Measurements from ENCODE around the gene SAPCD2.
"Not testable (repeated sequence)": the region's sequence is repeated elsewhere in the genome, so short reads cannot be mapped to it uniquely, and the experiment has no call there.

SAPCD2 gene

DNA sequence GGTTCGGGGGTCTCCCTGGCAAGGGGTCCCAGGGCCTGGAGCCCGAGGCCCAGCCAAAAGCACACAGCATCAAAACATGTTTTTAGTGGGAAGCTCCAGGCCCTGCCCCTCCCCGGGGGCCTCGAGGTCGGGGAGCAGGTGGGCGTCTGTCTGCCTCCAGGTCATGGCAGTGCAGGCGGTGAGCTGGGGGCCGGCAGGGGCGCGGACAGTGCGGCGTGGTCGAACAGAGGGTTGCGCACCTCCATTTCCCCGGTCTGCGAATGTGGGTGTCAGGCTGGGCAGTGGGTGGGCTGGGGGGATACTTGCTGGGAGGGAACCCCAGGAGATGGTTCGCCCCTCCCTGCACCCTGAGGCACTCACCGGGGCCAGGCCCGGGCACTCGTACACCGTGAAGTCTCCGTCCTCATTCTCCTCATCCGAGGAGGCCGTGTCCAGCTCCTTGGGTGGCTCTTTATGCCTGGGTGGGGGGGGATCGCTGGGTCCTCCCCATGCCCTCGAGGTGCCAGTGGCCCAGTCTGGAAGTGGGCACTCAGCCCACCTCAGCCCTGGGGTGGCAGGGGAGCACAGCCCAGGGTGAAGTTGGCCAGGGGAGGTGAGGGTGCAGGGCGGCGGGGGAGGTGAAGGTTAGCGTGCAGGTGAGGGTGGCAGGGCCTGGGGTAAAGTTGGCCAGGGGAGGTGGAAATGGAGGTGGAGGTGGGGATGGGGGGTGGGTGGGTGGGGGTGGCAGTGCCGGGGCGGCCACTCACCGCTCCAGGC is 30.6 kb downstream of the SAPCD2 start:
- Mint-ChIP-seq H3K4me1 (peaks cover 28% of the 10 kb centered on the region), H3K4me3 (no peak overlapping the region), H3K9me3 (no peaks in the 10 kb centered on the region), H3K27me3 (peaks cover 18% of the 10 kb centered on the region), H3K27ac (no peak overlapping the region)
- DNase-seq (no peak), ATAC-seq (no peak)

- Mint-ChIP-seq H3K9me3 (no peaks in the 10 kb centered on the region), H3K4me3 (no peak overlapping the region), H3K4me1 (peaks cover 28% of the 10 kb centered on the region), H3K27me3 (peaks cover 9% of the 10 kb centered on the region), H3K27ac (no peak overlapping the region)
- no peak for DNase-seq
- no peak for ATAC-seq
Observed at GRCh38 chr9:137038916-137039315, 31.4 kb downstream of the SAPCD2 start.

DNA sequence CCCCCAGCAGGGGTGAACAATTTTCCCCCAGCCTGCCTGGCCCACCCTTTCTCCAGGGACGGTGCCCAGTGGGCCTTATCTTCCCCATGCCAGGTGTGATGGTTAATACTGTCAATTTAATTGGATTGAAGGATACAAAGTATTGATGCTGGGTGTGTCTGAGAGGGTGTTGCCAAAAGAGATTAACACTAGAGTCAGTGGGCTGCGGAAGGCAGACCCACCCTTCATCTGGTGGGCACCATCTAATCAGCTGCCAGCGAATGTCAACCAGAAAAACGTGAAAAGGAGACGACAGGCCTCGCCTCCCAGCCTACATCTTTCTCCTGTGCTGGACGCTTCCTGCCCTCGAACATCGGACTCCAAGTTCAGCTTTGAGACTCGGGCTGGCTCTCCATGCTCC is 32.9 kb downstream of the SAPCD2 start:
- H3K4me1 Mint-ChIP-seq: peaks cover 34% of the 10 kb centered on the region
- H3K27ac Mint-ChIP-seq: no peak overlapping the region
- no peaks in the 10 kb centered on the region for H3K9me3 Mint-ChIP-seq
- H3K4me3 Mint-ChIP-seq: no peak overlapping the region
- ATAC-seq: no peak
- no peak for DNase-seq
- H3K27me3 Mint-ChIP-seq: no peaks in the 10 kb centered on the region

GRCh38 chr9:137037035-137037434 is 33.3 kb downstream of the SAPCD2 start:
- no peaks in the 10 kb centered on the region for H3K9me3 Mint-ChIP-seq
- H3K4me3 Mint-ChIP-seq: no peak overlapping the region
- H3K27me3 Mint-ChIP-seq: no peaks in the 10 kb centered on the region
- ATAC-seq: no peak
- DNase-seq: no peak
- peaks cover 39% of the 10 kb centered on the region for H3K4me1 Mint-ChIP-seq
- no peak overlapping the region for H3K27ac Mint-ChIP-seq

- ATAC-seq (no peak), DNase-seq (no peak)
- Mint-ChIP-seq H3K9me3 (no peaks in the 10 kb centered on the region), H3K4me1 (peaks cover 48% of the 10 kb centered on the region), H3K4me3 (no peak overlapping the region), H3K27ac (no peak overlapping the region), H3K27me3 (no peaks in the 10 kb centered on the region)
Observed at GRCh38 chr9:137035937-137036336, 34.4 kb downstream of the SAPCD2 start.

- H3K27me3 Mint-ChIP-seq: no peaks in the 10 kb centered on the region
- ATAC-seq (no peak), DNase-seq (no peak)
- H3K4me3 Mint-ChIP-seq: peak overlapping the region; percentile 76 to 83
- H3K27ac Mint-ChIP-seq: peak overlapping the region in 1 of 2 donors; percentile 78
- H3K9me3 Mint-ChIP-seq: no peaks in the 10 kb centered on the region
- H3K4me1 Mint-ChIP-seq: peaks cover 52% of the 10 kb centered on the region
Observed at GRCh38 chr9:137035507-137035834, 34.9 kb downstream of the SAPCD2 start.

DNA sequence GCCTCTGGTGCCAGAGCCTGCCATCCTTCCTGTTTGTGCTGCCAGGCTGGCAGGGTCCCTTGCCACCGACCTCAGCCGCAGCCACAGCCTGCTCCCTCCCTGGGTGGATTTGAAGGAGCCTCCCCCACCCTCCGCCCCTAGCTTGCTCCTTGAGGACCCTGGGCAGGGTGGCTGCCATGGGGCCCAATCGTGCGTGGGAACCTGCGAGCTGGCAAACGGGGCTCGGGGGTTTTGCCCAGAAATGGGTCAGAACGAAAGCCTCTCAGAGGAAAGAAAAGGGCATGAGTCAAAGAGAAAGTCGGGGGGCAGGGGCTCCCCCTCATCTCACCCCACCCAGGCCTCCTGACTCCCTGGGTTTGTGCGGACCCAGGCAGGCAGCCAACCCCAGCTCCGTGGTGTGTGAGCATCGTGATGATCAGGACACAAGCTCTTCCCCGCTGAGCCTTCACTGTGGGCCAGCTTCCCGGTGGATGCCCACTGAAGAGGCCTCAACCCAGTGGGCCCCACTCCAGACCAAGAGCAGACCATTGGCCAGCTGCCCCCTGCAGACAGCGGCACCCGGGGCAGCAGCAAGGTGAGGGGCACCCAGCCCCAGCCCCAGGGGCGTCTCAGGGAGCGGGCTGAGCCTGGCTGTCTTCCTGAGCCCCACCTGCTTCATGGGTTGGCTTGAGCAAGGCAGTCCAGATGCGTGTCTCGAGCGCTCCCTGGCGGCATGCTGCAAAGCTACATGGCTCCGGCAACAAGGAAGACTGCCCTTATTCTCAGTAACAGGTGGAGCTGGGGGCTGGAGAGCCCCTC is 35.4 kb downstream of the SAPCD2 start:
- Mint-ChIP-seq H3K4me1 (peaks cover 58% of the 10 kb centered on the region), H3K9me3 (no peaks in the 10 kb centered on the region), H3K27me3 (no peaks in the 10 kb centered on the region), H3K27ac (peak overlapping the region; percentile 84 to 85), H3K4me3 (peak overlapping the region; percentile 76 to 83)
- DNase-seq (peak; percentile 90 to 93), ATAC-seq (peak; percentile 86)

DNA sequence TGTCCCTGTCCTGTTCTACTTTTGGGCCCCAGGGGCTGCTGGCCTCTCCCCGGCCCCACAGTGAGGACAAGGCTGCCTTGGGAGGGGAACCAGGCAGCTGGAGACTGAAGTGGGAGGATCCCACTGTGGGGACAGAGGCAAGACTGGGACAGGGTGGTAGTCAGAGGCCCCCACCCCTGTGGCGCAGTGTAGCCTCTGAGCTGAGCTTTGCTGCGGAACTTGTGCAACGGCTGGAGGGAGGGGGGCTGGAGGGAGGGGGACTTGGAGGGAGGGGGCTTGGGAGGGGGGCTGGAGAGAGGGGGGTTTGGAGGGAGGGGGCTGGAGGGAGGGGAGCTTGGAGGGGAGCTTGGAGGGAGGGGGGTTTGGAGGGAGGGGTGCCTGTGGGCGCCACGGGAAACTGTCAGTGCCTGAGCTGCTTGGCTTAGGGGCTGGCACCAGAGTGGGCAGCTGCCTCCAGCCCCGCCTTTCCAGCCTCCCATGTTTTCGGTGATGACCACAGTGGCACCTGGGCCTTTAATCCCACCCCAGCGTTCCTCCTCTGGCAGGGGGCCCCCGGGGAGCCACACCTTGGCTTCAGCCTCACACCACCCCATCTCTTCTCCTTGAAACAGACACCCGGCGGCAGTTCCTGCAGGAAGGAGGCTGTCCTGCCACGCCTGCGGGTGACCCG is 36.2 kb downstream of the SAPCD2 start:
- H3K9me3 Mint-ChIP-seq: no peaks in the 10 kb centered on the region
- peak; percentile 0 for ATAC-seq
- no peaks in the 10 kb centered on the region for H3K27me3 Mint-ChIP-seq
- no peak for DNase-seq
- peak overlapping the region in 1 of 2 donors; percentile 85 for H3K27ac Mint-ChIP-seq
- peaks cover 65% of the 10 kb centered on the region for H3K4me1 Mint-ChIP-seq
- peak overlapping the region; percentile 76 to 83 for H3K4me3 Mint-ChIP-seq

DNA sequence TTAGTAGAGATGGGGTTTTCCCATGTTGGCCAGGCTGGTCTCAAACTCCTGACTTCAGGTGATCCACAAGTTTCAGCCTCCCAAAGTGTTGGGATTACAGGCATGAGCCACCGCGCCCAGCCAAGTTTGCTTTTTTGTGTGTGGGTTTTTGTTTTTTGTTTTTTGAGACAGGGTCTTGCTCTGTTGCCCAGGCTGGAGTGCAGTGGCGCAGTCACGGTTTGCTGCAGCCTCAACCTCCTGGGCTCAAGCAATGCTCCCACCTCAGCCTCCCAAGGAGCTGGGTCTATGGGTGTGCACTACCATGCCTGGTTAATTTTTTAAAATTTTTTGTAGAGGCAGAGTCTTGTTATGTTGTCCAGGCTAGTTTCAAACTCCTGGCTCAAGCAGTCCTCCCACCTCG is 36.9 kb downstream of the SAPCD2 start:
- H3K9me3 Mint-ChIP-seq, H3K27ac Mint-ChIP-seq, H3K27me3 Mint-ChIP-seq, DNase-seq, ATAC-seq: not testable (repeated sequence)
- peaks cover 72% of the 10 kb centered on the region for H3K4me1 Mint-ChIP-seq
- peak overlapping the region in 1 of 2 donors; percentile 32 for H3K4me3 Mint-ChIP-seq

DNA sequence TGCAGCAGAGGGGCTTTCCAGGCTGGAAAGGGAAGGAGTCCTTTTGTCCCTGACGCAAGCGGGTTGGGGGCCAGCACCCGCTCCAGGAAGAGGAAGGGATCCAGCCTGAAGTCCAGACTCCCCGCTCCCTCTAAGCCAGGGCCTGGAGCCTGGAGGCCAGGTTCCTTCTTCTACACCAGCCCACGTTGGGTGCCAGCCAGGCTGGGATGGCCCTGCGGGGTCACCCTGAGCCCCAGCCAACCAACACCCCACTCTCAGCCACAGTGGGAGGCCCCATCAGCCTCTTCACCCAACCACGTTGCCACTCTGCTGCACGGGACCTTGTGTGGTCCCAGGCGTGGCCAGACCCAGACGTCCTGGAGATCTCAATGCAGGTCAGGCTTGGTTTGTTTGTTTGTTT is 37.5 kb downstream of the SAPCD2 start:
- no peak overlapping the region for H3K27ac Mint-ChIP-seq
- H3K9me3 Mint-ChIP-seq: no peaks in the 10 kb centered on the region
- H3K27me3 Mint-ChIP-seq: no peaks in the 10 kb centered on the region
- DNase-seq (no peak), ATAC-seq (no peak)
- peaks cover 73% of the 10 kb centered on the region for H3K4me1 Mint-ChIP-seq
- H3K4me3 Mint-ChIP-seq: no peak overlapping the region

GRCh38 chr9:137031904-137032640 is 38.3 kb downstream of the SAPCD2 start, which contains the start of gene FUT7:
Gene FUT7 (minus strand): TSS chr9:137032088. CDS start chr9:137031991, 97 bp downstream.
- peak within 1 kb of the TSS in 1 of 2 donors; percentile 76 for H3K27ac Mint-ChIP-seq
- H3K4me1 Mint-ChIP-seq: peaks cover 78% of the 10 kb centered on the region
- DNase-seq (peak in 1 of 2 donors; percentile 66), ATAC-seq (peak; percentile 1)
- no peaks in the 10 kb centered on the region for H3K9me3 Mint-ChIP-seq
- peak within 1 kb of the TSS; percentile 61 to 75 for H3K4me3 Mint-ChIP-seq
- no peaks in the 10 kb centered on the region for H3K27me3 Mint-ChIP-seq

GRCh38 chr9:137030538-137031527 is 39.5 kb downstream of the SAPCD2 start:
- DNase-seq (peak in 1 of 2 donors; percentile 83), ATAC-seq (peak; percentile 10)
- Mint-ChIP-seq H3K27ac (peak overlapping the region; percentile 10 to 48), H3K4me1 (peaks cover 89% of the 10 kb centered on the region), H3K27me3 (no peaks in the 10 kb centered on the region), H3K4me3 (peak overlapping the region; percentile 56 to 61), H3K9me3 (no peaks in the 10 kb centered on the region)

GRCh38 chr9:137030006-137030405 is 40.4 kb downstream of the SAPCD2 start:
- Mint-ChIP-seq H3K27me3 (no peaks in the 10 kb centered on the region), H3K9me3 (no peaks in the 10 kb centered on the region), H3K4me1 (peaks cover 83% of the 10 kb centered on the region), H3K27ac (no peak overlapping the region), H3K4me3 (peak overlapping the region; percentile 78 to 84)
- ATAC-seq (no peak), DNase-seq (peak in 1 of 2 donors; percentile 43)
